ENCODE results near the gene EDDM3A.

DNA sequence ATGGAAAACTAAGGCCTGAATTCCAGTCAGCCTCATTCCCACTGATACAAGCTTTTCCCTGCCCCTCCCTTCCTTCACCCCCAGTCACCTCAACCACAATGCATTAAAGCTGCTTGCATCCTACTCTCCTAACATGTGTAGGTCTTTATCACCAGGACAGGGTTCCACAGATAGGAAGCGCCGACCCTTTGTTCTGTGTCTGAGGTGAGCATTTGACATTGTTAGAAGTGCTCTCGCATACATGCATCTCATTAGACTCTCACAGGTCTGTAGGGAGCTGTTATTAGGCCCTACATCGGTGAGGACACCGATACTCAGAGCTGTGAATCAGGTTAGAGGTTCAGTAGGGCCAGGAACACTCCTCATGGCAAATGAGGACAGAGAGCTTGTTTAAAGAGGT is 13.2 kb upstream of the EDDM3A start:
- no peak for TF ChIP-seq GATA1 (IDR thresholded peaks at IDR 0.05; ENCODE audit: low read depth, low read length)
- no peak for TF ChIP-seq POLR2A (IDR thresholded peaks at IDR 0.05; ENCODE audit: low read length)
